Adipose tissue (tissue), 3 donors: ENCODE results near the gene MYH1. TPM values are rescaled to one million over a fixed set of nuclear protein-coding genes. Genes with fewer than 3 reads are reported as not detected.
"Not testable (repeated sequence)": the region's sequence is repeated elsewhere in the genome, so short reads cannot be mapped to it uniquely, and the experiment has no call there.

Experiments
- H3K27ac ChIP-seq: one replicate; pipeline ENCODE4 v1.5.1; 2013; ENCODE audit warnings: low read depth, low read length
- WGBS, 3 donors: extraction: QIAGEN DNeasy Blood & Tissue Kit; methylation state at CpG; one replicate each; pipeline ENCODE4 v1.1.7; 2013; 5-methylcytosine and 5-hydroxymethylcytosine counted together
- polyA plus RNA-seq, 3 donors: library from polyadenylated mRNA; stranded (reverse); fragments of 200-250 nt; gene quantifications; one replicate each; pipeline ENCODE4 v1.2.3, GENCODE V29; 2013
- donor health status: healthy with polysubstance abuse.
- donor health status: Bipolar disorder and iron deficiency.
- donor health status: healthy.

The MYH1 gene
- under 1 TPM in 2 of 3 donors, not detected in 1; 0.05 to 0.06 TPM for polyA plus RNA-seq

- 65 to 75% (median 67%) methylated on average over 11 of the region's 11 CpGs for WGBS, 3 donors
- no peak within 1 kb of the TSS for H3K27ac ChIP-seq
Observed at GRCh38 chr17:10518271-10519037, at the start of gene MYH1. Gene MYH1 (minus strand): TSS chr17:10518542. CDS start chr17:10516642, 1,900 bp downstream.

GRCh38 chr17:10563991-10564660, 45.8 kb upstream of the MYH1 start:
- WGBS, 3 donors: 58 to 88% (median 80%) methylated on average over 2 of the region's 2 CpGs
- no peak overlapping the region for H3K27ac ChIP-seq

GRCh38 chr17:10558049-10558448, 39.7 kb upstream of the MYH1 start:
- WGBS, 3 donors: 67 to 85% (median 79%) methylated on average over 6 of the region's 6 CpGs
- H3K27ac ChIP-seq: no peak overlapping the region

GRCh38 chr17:10557422-10557821, 39.1 kb upstream of the MYH1 start:
- 68 to 78% (median 68%) methylated on average over 1 of the region's 1 CpG for WGBS, 3 donors
- H3K27ac ChIP-seq: no peak overlapping the region

GRCh38 chr17:10556301-10557005, 38.1 kb upstream of the MYH1 start:
- 33 to 45% (median 43%) methylated on average over 5 of the region's 5 CpGs for WGBS, 3 donors
- H3K27ac ChIP-seq: no peak overlapping the region

- H3K27ac ChIP-seq: no peak overlapping the region
- WGBS, 3 donors: 75 to 88% (median 82%) methylated on average over 4 of the region's 4 CpGs
Observed at GRCh38 chr17:10550014-10550413, 31.7 kb upstream of the MYH1 start.

- WGBS, 3 donors: 40 to 58% (median 47%) methylated on average over 9 of the region's 9 CpGs
- no peak within 1 kb of the TSS for H3K27ac ChIP-seq
Observed at GRCh38 chr17:10549096-10549842, 30.9 kb upstream of the MYH1 start, which contains the start of gene MYH2. Gene MYH2 (minus strand): TSS chr17:10549658. CDS start chr17:10547920, 1,738 bp downstream.

- no peak overlapping the region for H3K27ac ChIP-seq
- WGBS, 3 donors: 73 to 80% (median 77%) methylated on average over 6 of the region's 6 CpGs
Observed at GRCh38 chr17:10547351-10547750, 29.0 kb upstream of the MYH1 start.

- 42 to 52% (median 52%) methylated on average over 5 of the region's 5 CpGs for WGBS, 3 donors
Observed at GRCh38 chr17:10543486-10543885, 25.1 kb upstream of the MYH1 start.

GRCh38 chr17:10541179-10541578, 22.8 kb upstream of the MYH1 start:
- 88 to 93% (median 92%) methylated on average over 6 of the region's 6 CpGs for WGBS, 3 donors
- not testable (repeated sequence) for H3K27ac ChIP-seq

More at GRCh38 chr17:10543486-10543885, 25.1 kb upstream of the MYH1 start:
- H3K27ac ChIP-seq: not testable (repeated sequence)

GRCh38 chr17:10532026-10532425, 13.7 kb upstream of the MYH1 start:
- 58 to 71% (median 70%) methylated on average over 1 of the region's 1 CpG for WGBS, 3 donors
- H3K27ac ChIP-seq: no peak overlapping the region

GRCh38 chr17:10527419-10527818, 9.1 kb upstream of the MYH1 start:
- H3K27ac ChIP-seq: no peak overlapping the region

GRCh38 chr17:10526517-10526916, 8.2 kb upstream of the MYH1 start:
- no peak overlapping the region for H3K27ac ChIP-seq
- 88 to 91% (median 90%) methylated on average over 11 of the region's 11 CpGs for WGBS, 3 donors

More at GRCh38 chr17:10527419-10527818, 9.1 kb upstream of the MYH1 start:
- WGBS, 3 donors: 72 to 88% (median 86%) methylated on average over 6 of the region's 6 CpGs

GRCh38 chr17:10523064-10523463, 4.7 kb upstream of the MYH1 start:
- WGBS, 3 donors: 83 to 93% (median 90%) methylated on average over 7 of the region's 7 CpGs
- no peak overlapping the region for H3K27ac ChIP-seq

- H3K27ac ChIP-seq: no peak overlapping the region
Observed at GRCh38 chr17:10521949-10522348, 3.6 kb upstream of the MYH1 start.

GRCh38 chr17:10516638-10517037, 1.7 kb downstream of the MYH1 start:
- no peak overlapping the region for H3K27ac ChIP-seq

- no peak overlapping the region for H3K27ac ChIP-seq
- WGBS, 3 donors: 79 to 88% (median 82%) methylated on average over 7 of the region's 7 CpGs
Observed at GRCh38 chr17:10516065-10516464, 2.3 kb downstream of the MYH1 start.

- WGBS, 3 donors: 47 to 59% (median 58%) methylated on average over 6 of the region's 6 CpGs
- no peak overlapping the region for H3K27ac ChIP-seq
Observed at GRCh38 chr17:10513299-10514067, 4.9 kb downstream of the MYH1 start.
